HepG2 (cell line): ENCODE data around the gene KPNA3. TPM values are rescaled to one million over a fixed set of nuclear protein-coding genes. Genes with fewer than 3 reads are reported as not detected.

Experiments
- CTCF ChIP-seq: sonication (generic); formaldehyde crosslinking; IDR thresholded peaks from 2 replicates; pipeline ENCODE4 v1.5.0; 2020; ENCODE audit warnings: mild to moderate bottlenecking, missing genetic modification reagents, moderate library complexity
- DZIP1 ChIP-seq: sonication (generic); formaldehyde crosslinking; IDR thresholded peaks from 2 replicates; pipeline ENCODE4 v1.5.0; 2020; ENCODE audit warnings: mild to moderate bottlenecking, missing genetic modification reagents
- ELF4 ChIP-seq: sonication (generic); formaldehyde crosslinking; IDR thresholded peaks from 2 replicates; pipeline ENCODE4 v1.5.0; 2020; ENCODE audit warnings: missing genetic modification reagents, mild to moderate bottlenecking, moderate library complexity, borderline replicate concordance
- KDM5A ChIP-seq: fragments of 200-600 bp; sonication (generic); IDR thresholded peaks from 2 replicates; pipeline ENCODE4 v1.7.0; 2018; ENCODE audit warnings: antibody characterized with exemption, mild to moderate bottlenecking, low read length, borderline replicate concordance
- NFAT5 ChIP-seq: sonication (generic); formaldehyde crosslinking; IDR thresholded peaks from 2 replicates; pipeline ENCODE4 v1.4.0; 2020; ENCODE audit warnings: missing genetic modification reagents
- PHB2 ChIP-seq: fragments of 450-650 bp; IDR thresholded peaks from 2 replicates; pipeline ENCODE4 v1.6.1; 2018; ENCODE audit not compliant: partially characterized antibody
- RAD21 ChIP-seq: fragments of 450-650 bp; formaldehyde crosslinking; IDR thresholded peaks from 2 replicates; pipeline ENCODE4 v1.5.0; 2020; ENCODE audit warnings: mild to moderate bottlenecking
- SAP130 ChIP-seq: IDR thresholded peaks from 2 replicates; pipeline ENCODE4 v1.6.1; 2016; ENCODE audit warnings: low read depth
- U2AF2 ChIP-seq: fragments of 200-400 bp; formaldehyde crosslinking; IDR thresholded peaks from 2 replicates; pipeline ENCODE4 v1.6.1; 2017; ENCODE audit warnings: low read depth, mild to moderate bottlenecking, low read length
- ZNF691 ChIP-seq: sonication (generic); formaldehyde crosslinking; IDR thresholded peaks from 2 replicates; pipeline ENCODE4 v1.4.0; 2020; ENCODE audit warnings: missing genetic modification reagents, low read depth, mild to moderate bottlenecking, borderline replicate concordance
- ZNF770 ChIP-seq: sonication (generic); formaldehyde crosslinking; IDR thresholded peaks from 2 replicates; pipeline ENCODE4 v1.5.0; 2020; ENCODE audit warnings: mild to moderate bottlenecking, missing genetic modification reagents
- ZNF790 ChIP-seq: sonication (generic); formaldehyde crosslinking; IDR thresholded peaks from 2 replicates; pipeline ENCODE4 v1.8.0; 2022; ENCODE audit warnings: missing genetic modification reagents, mild to moderate bottlenecking, borderline replicate concordance
- polyA plus RNA-seq, 8 experiments: library from polyadenylated mRNA; depleted of rRNA in 3 of 8; stranded (reverse) in 7 of 8; unstranded in 1 of 8; fragments of >200 nt; fragmentation: Illumina TruSeq in 4 of 8; extraction: Trizol in 4 of 8; gene quantifications; 2 replicates each; pipeline versions ENCODE4 v1.2.1 to v1.2.3, GENCODE V29; 2011 to 2016; ENCODE audit warnings: low read depth in 4 of 8, missing spikeins in 1 of 8, mixed read lengths in 1 of 8; ENCODE audit not compliant: insufficient read depth in 1 of 8
- total RNA-seq, 5 experiments: library from RNA; depleted of rRNA; stranded (reverse); fragments of >200 nt; fragmentation: Illumina TruSeq; extraction: Trizol; gene quantifications; 2 replicates each; pipeline ENCODE4 v1.2.3, GENCODE V29; 2016; ENCODE audit warnings: low read depth in 1 of 5

Gene KPNA3
- total and polyA plus RNA-seq, 2 of the 13 experiments (the other 11 are each of a cell fraction or from before 2014, with no cell fraction given): 13.0 to 28.9 TPM

- TF ChIP-seq NFAT5 (no peak), KDM5A (no peak), CTCF (CRISPR knock-in tag) (peak; percentile 66), PHB2 (no peak), ELF4 (CRISPR knock-in tag) (no peak), U2AF2 (no peak), RAD21 (CRISPR knock-in tag) (0 out of 2 replicates have a peak, but pooled peaks have one; percentile 13), ZNF770 (peak; percentile 61), ZNF790 (no peak), DZIP1 (CRISPR knock-in tag) (no peak), SAP130 (CRISPR knock-in tag) (peak; percentile 22; the same call in 1 of the 2 replicates), ZNF691 (no peak)
Measured at GRCh38 chr13:49679246-49679645, 113.2 kb downstream of the KPNA3 start (continued).
